ENCODE data around the gene ACKR3. TPM values are rescaled to one million over a fixed set of nuclear protein-coding genes. Genes with fewer than 3 reads are reported as not detected.

Gene ACKR3
- total and polyA plus RNA-seq, 10 of the 15 experiments (the other 5 are each of a cell fraction or from before 2014, with no cell fraction given) = 3.0 to 154 (median 6.4) TPM

DNA sequence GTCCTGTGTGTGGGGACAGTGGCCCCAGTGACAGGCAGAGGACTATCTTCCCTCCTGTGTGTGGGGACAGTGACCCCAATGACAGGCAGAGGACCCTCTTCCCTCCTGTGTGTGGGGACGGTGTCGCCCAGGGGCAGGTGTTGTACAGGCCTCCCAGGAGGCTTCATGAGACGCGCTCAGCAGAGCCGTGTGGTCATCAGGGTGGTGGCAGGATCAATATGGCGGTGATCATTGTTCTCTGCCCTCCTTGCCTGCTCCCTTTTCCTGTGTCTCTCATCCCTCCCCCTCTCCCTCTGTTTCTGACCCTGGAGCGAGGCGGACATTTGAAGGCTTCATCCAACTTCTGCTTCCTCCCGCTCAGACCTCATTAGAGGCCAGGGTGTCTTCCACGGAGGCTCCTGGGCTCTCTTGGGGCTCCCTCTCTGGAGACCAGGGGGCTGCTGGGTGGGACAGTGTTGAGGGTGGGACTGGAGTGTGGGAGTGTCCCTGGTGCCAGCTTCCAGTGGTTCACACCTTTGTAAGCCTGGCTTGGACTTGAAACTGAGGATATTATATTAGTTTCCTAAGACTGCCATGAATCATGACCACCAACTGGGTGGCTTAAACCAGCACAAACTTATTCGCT lies 59.5 kb downstream of the ACKR3 start (continued):
- TF ChIP-seq, protein P1, sequence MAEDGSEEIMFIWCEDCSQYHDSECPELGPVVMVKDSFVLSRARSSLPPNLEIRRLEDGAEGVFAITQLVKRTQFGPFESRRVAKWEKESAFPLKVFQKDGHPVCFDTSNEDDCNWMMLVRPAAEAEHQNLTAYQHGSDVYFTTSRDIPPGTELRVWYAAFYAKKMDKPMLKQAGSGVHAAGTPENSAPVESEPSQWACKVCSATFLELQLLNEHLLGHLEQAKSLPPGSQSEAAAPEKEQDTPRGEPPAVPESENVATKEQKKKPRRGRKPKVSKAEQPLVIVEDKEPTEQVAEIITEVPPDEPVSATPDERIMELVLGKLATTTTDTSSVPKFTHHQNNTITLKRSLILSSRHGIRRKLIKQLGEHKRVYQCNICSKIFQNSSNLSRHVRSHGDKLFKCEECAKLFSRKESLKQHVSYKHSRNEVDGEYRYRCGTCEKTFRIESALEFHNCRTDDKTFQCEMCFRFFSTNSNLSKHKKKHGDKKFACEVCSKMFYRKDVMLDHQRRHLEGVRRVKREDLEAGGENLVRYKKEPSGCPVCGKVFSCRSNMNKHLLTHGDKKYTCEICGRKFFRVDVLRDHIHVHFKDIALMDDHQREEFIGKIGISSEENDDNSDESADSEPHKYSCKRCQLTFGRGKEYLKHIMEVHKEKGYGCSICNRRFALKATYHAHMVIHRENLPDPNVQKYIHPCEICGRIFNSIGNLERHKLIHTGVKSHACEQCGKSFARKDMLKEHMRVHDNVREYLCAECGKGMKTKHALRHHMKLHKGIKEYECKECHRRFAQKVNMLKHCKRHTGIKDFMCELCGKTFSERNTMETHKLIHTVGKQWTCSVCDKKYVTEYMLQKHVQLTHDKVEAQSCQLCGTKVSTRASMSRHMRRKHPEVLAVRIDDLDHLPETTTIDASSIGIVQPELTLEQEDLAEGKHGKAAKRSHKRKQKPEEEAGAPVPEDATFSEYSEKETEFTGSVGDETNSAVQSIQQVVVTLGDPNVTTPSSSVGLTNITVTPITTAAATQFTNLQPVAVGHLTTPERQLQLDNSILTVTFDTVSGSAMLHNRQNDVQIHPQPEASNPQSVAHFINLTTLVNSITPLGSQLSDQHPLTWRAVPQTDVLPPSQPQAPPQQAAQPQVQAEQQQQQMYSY (CRISPR knock-in tag; IDR thresholded peaks at IDR 0.05) = no peak
- TF ChIP-seq, protein P2, sequence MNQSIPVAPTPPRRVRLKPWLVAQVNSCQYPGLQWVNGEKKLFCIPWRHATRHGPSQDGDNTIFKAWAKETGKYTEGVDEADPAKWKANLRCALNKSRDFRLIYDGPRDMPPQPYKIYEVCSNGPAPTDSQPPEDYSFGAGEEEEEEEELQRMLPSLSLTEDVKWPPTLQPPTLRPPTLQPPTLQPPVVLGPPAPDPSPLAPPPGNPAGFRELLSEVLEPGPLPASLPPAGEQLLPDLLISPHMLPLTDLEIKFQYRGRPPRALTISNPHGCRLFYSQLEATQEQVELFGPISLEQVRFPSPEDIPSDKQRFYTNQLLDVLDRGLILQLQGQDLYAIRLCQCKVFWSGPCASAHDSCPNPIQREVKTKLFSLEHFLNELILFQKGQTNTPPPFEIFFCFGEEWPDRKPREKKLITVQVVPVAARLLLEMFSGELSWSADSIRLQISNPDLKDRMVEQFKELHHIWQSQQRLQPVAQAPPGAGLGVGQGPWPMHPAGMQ (IDR thresholded peaks at IDR 0.05; ENCODE audit: borderline replicate concordance) = no peak
- TF ChIP-seq, protein P3, sequence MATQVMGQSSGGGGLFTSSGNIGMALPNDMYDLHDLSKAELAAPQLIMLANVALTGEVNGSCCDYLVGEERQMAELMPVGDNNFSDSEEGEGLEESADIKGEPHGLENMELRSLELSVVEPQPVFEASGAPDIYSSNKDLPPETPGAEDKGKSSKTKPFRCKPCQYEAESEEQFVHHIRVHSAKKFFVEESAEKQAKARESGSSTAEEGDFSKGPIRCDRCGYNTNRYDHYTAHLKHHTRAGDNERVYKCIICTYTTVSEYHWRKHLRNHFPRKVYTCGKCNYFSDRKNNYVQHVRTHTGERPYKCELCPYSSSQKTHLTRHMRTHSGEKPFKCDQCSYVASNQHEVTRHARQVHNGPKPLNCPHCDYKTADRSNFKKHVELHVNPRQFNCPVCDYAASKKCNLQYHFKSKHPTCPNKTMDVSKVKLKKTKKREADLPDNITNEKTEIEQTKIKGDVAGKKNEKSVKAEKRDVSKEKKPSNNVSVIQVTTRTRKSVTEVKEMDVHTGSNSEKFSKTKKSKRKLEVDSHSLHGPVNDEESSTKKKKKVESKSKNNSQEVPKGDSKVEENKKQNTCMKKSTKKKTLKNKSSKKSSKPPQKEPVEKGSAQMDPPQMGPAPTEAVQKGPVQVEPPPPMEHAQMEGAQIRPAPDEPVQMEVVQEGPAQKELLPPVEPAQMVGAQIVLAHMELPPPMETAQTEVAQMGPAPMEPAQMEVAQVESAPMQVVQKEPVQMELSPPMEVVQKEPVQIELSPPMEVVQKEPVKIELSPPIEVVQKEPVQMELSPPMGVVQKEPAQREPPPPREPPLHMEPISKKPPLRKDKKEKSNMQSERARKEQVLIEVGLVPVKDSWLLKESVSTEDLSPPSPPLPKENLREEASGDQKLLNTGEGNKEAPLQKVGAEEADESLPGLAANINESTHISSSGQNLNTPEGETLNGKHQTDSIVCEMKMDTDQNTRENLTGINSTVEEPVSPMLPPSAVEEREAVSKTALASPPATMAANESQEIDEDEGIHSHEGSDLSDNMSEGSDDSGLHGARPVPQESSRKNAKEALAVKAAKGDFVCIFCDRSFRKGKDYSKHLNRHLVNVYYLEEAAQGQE (IDR thresholded peaks at IDR 0.05; ENCODE audit: low read depth, low read length) = no peak
- no peak for TF ChIP-seq NRF1 (conservative IDR thresholded peaks at IDR 0.05; ENCODE audit: low read depth, low read length)
- TF ChIP-seq GATAD2B (conservative IDR thresholded peaks at IDR 0.05; ENCODE audit: low read depth) = no peak
